Lung (tissue), 12 donors: ENCODE results near the gene GCK. TPM values are rescaled to one million over a fixed set of nuclear protein-coding genes. Genes with fewer than 3 reads are reported as not detected.

Source experiments
- ATAC-seq: fragments of 200-7000 bp; cut with Tn5 transposase; one replicate; pipeline ENCODE4 v1.9.1; 2020; ENCODE audit warnings: moderate number of reproducible peaks; ENCODE audit not compliant: insufficient read depth, low FRiP score
- DNase-seq, 3 donors: peaks; one replicate each; pipeline ENCODE4 v3.0.0-alpha.2; 2013 to 2017
- H3K27ac ChIP-seq, 2 donors: one replicate each; pipeline ENCODE4 v1.5.1; 2013; ENCODE audit warnings: mild to moderate bottlenecking in 2 of 2, moderate library complexity in 2 of 2, control low read depth in 1 of 2, inconsistent platforms in 1 of 2, low read depth in 1 of 2, low read length in 1 of 2
- H3K27me3 ChIP-seq, 3 donors: one replicate each; pipeline ENCODE4 v1.5.1; 2013; ENCODE audit warnings: low read length in 2 of 3; ENCODE audit not compliant: control insufficient read depth in 3 of 3, insufficient read depth in 3 of 3
- H3K36me3 ChIP-seq, 4 donors: one replicate each; pipeline ENCODE4 v1.5.1; 2013; ENCODE audit warnings: low read length in 4 of 4, mild to moderate bottlenecking in 1 of 4, moderate library complexity in 1 of 4; ENCODE audit not compliant: control insufficient read depth in 4 of 4, insufficient read depth in 4 of 4
- H3K4me1 ChIP-seq, 5 donors: one replicate each; pipeline ENCODE4 v1.5.1; 2013; ENCODE audit warnings: low read length in 5 of 5, mild to moderate bottlenecking in 2 of 5, moderate library complexity in 1 of 5; ENCODE audit not compliant: control insufficient read depth in 5 of 5, insufficient read depth in 5 of 5
- H3K4me3 ChIP-seq: one replicate; pipeline ENCODE4 v1.5.1; 2013; ENCODE audit warnings: mild to moderate bottlenecking, control low read depth, moderate library complexity
- H3K9ac ChIP-seq, 2 donors: one replicate each; pipeline ENCODE4 v1.5.1; 2013; ENCODE audit warnings: low read length in 2 of 2, control low read depth in 1 of 2; ENCODE audit not compliant: insufficient read depth in 1 of 2
- H3K9me3 ChIP-seq, 4 donors: one replicate each; pipeline ENCODE4 v1.5.1; 2013; ENCODE audit warnings: low read length in 3 of 4, mild to moderate bottlenecking in 1 of 4, moderate library complexity in 1 of 4; ENCODE audit not compliant: control insufficient read depth in 4 of 4, insufficient read depth in 3 of 4
- WGBS, 2 donors: extraction: QIAGEN DNeasy Blood & Tissue Kit; methylation state at CpG; one replicate each; pipeline ENCODE4 v1.1.7; 2013; 5-methylcytosine and 5-hydroxymethylcytosine counted together
- polyA plus RNA-seq, 2 donors: library from polyadenylated mRNA; stranded (reverse); fragments of 200-250 nt; gene quantifications; one replicate each; pipeline ENCODE4 v1.2.1, GENCODE V29; 2013
- total RNA-seq, 2 donors: library from RNA; depleted of rRNA in 1 of 2; stranded (reverse); fragments of >200 nt in 1 of 2; gene quantifications; one replicate each; pipeline ENCODE4 v1.2.1, GENCODE V29; 2014 to 2021
- TF ChIP-seq, protein P1 (sequence below): IDR thresholded peaks from 2 replicates; pipeline ENCODE4 v1.5.1; 2012; ENCODE audit warnings: mild to moderate bottlenecking; ENCODE audit errors: control extremely low read depth, extremely low read depth
- donor health status: control.
- donor health status: control.
- donor health status: Bipolar disorder and iron deficiency.
- donor health status: healthy.
- donor health status: DM: yes; HTN: yes; CAD: no.

Gene GCK
- total and polyA plus RNA-seq, 4 donors = 0.25 to 1.1 (median 0.43) TPM

DNA sequence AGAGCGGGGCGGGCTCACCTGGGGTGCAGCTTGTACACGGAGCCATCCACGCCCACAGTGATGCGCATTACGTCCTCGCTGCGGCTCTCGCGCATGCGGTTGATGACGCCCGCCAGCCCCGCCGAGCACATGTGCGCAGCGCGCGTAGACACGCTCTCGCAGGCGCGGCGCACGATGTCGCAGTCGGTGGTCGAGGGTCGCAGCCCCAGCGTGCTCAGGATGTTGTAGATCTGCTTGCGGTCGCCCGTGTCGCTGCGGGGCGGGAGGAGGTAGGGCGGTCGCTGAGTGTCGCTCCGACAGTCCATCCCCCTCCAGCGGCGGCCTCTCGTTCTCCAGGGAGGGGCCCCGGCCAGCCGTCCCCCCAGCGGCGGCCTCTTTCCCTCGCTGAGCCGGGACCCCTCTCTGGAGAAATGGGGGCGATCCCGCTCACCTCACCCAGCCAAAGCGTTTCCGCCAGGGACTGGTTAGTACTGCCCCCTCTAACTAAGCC, 43.7 kb downstream of the GCK start:
- Histone ChIP-seq H3K27me3 (peaks cover 0 to 17% (median 0%) of the 10 kb centered on the region in 3 donors), H3K9me3 (no peaks in the 10 kb centered on the region), H3K4me1 (peaks cover 2 to 48% (median 27%) of the 10 kb centered on the region in 5 donors), H3K9ac (no peak overlapping the region), H3K4me3 (peak overlapping the region; percentile 20), H3K36me3 (no peaks in the 10 kb centered on the region), H3K27ac (no peak overlapping the region)
- DNase-seq = peak; percentile 39 to 49 (median 45)
- ATAC-seq = no peak
- TF ChIP-seq, protein P1, sequence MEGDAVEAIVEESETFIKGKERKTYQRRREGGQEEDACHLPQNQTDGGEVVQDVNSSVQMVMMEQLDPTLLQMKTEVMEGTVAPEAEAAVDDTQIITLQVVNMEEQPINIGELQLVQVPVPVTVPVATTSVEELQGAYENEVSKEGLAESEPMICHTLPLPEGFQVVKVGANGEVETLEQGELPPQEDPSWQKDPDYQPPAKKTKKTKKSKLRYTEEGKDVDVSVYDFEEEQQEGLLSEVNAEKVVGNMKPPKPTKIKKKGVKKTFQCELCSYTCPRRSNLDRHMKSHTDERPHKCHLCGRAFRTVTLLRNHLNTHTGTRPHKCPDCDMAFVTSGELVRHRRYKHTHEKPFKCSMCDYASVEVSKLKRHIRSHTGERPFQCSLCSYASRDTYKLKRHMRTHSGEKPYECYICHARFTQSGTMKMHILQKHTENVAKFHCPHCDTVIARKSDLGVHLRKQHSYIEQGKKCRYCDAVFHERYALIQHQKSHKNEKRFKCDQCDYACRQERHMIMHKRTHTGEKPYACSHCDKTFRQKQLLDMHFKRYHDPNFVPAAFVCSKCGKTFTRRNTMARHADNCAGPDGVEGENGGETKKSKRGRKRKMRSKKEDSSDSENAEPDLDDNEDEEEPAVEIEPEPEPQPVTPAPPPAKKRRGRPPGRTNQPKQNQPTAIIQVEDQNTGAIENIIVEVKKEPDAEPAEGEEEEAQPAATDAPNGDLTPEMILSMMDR = no peak
- 9 to 12% methylated on average over 53 of the region's 53 CpGs for WGBS, 2 donors

DNA sequence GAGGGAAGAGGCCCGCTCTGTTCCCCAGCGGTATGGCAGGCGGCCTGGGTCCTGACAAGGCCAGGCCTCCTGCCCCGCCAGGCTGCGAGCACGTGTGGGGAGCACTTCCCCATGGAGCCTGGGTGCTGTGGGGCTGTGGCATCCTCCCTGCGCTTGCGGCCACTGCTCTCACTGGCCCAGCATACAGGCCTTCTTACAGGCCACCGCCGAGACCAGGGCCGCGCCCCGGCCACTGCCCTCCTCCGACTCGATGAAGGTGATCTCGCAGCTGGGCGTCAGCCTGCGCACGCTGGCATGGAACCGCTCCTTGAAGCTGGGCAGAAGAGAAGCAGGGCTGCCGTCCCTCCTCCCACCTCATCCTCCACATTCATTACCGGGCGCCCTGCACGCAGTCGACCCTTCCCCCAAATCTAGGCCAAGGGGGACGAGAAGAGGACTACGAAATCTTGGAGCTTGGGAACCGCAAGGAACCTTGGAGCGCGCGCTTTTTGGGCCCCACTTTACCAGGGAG, 44.2 kb downstream of the GCK start:
- 63 to 68% methylated on average over 31 of the region's 31 CpGs for WGBS, 2 donors
- no peaks in the 10 kb centered on the region for H3K9me3 ChIP-seq
- no peak overlapping the region for H3K4me3 ChIP-seq
- DNase-seq = no peak
- peaks cover 2 to 43% (median 22%) of the 10 kb centered on the region in 5 donors for H3K4me1 ChIP-seq
- ATAC-seq = no peak
- H3K27me3 ChIP-seq = peaks cover 0 to 17% (median 0%) of the 10 kb centered on the region in 3 donors
- no peak overlapping the region for H3K27ac ChIP-seq
- no peaks in the 10 kb centered on the region for H3K36me3 ChIP-seq
- no peak overlapping the region for H3K9ac ChIP-seq
- TF ChIP-seq, protein P1 = no peak

DNA sequence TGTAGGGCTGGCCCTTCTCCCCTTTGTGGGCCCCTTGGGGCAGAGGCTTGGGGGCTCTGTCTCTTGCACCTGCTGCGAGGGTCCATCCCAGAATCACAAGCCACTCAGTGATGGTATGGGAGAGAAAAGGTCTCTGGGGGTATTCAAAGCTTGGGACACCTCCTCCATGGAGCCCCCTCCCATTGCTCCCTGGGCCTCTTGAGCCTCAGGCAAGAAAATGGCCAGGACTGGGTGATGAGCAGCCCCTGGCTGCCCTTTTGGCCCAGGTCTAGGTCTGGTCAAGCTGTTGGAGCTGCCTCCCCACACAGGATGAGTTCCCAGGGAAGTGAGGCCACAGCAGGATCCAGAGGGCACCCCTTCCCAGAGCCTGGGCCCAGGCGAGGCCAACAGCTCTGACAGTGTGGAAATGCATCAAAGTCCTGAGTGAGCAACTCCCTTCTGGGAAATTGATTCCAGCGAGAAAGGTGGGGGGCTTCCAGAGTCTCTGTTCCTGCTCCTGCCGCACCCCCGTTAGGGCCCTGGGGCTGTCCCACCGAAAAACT, 44.7 kb downstream of the GCK start:
- H3K36me3 ChIP-seq = no peaks in the 10 kb centered on the region
- DNase-seq (peak in 1 of 3 donors; percentile 14), ATAC-seq (no peak)
- H3K9ac ChIP-seq = no peak overlapping the region
- 92 to 94% methylated on average over 6 of the region's 6 CpGs for WGBS, 2 donors
- no peaks in the 10 kb centered on the region for H3K9me3 ChIP-seq
- TF ChIP-seq, protein P1 = no peak
- no peak overlapping the region for H3K4me3 ChIP-seq
- no peak overlapping the region for H3K27ac ChIP-seq
- H3K4me1 ChIP-seq = peaks cover 2 to 38% (median 17%) of the 10 kb centered on the region in 5 donors
- peaks cover 0 to 17% (median 0%) of the 10 kb centered on the region in 3 donors for H3K27me3 ChIP-seq
